ENCODE data around the gene LSM12.

The LSM12 gene

DNA sequence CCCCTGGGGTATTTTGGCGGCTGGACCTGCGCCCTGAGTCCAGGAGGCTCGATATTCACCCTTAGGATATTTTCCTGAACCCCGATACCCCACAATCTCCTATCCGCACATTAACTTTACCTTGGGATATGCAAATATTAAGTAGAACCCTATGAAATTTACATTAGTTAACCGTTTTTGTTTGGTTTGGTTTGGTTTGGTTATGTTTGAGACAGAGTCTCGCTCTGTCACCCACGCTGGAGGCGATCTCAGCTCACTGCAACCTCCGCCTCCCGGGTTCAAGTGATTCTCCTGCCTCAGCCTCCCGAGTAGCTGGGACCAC lies 71.4 kb downstream of the LSM12 start:
- Mint-ChIP-seq H3K4me3 (peak overlapping the region; percentile 23), H3K36me3 (ENCODE audit: low read depth) (no peaks in the 10 kb centered on the region), H3K27me3 (ENCODE audit: low read depth, poor library complexity) (peaks cover 49% of the 10 kb centered on the region), H3K27ac (no peak overlapping the region), H3K9me3 (no peaks in the 10 kb centered on the region), H3K4me1 (no peaks in the 10 kb centered on the region)
- DNase-seq: no peak
- TF ChIP-seq, protein P1, sequence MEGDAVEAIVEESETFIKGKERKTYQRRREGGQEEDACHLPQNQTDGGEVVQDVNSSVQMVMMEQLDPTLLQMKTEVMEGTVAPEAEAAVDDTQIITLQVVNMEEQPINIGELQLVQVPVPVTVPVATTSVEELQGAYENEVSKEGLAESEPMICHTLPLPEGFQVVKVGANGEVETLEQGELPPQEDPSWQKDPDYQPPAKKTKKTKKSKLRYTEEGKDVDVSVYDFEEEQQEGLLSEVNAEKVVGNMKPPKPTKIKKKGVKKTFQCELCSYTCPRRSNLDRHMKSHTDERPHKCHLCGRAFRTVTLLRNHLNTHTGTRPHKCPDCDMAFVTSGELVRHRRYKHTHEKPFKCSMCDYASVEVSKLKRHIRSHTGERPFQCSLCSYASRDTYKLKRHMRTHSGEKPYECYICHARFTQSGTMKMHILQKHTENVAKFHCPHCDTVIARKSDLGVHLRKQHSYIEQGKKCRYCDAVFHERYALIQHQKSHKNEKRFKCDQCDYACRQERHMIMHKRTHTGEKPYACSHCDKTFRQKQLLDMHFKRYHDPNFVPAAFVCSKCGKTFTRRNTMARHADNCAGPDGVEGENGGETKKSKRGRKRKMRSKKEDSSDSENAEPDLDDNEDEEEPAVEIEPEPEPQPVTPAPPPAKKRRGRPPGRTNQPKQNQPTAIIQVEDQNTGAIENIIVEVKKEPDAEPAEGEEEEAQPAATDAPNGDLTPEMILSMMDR (IDR thresholded peaks at IDR 0.05): peak; percentile 5

DNA sequence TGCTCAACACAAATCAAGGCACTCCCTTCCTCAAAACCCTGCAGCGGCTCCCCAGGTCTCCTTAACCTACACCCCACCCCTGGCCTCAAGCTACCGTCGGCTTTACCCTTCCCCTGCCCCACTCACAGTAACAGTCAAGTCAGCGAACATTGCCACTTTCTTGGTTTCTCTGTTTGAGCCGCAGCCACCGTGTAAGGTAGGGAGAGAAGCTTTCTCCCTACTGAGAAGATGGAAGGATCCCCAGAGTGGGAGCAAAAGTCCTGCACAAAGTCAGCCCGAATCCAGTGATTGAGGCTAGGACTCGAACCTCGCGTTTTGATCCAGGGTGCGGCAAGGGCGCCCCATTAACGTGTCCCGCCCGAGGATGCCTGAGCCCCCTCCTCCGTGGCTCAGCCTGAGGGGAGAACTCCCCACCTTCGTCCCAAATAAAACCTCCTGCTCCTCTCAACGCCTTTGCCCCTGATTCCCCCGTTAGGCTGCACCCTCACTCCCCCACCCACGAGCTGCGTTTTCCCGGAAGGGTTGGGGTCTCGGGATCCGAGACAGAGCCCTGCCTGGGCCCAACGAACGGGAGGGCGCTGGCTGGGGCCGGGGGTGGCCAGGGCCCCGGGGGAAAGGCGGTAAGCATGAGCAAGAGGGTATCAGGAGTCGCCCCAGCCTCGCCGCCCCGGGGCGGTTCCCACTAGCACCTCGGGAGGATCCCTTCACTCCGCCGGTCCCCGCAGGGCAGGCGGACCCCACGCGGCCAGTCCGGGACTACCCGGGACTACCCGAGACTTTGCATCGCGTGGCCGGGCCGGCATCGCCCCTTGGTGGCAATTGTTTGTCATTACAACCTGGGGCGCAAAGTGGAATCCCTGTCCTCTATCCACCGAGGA lies 72.0 kb downstream of the LSM12 start:
- TF ChIP-seq, protein P1 (IDR thresholded peaks at IDR 0.05): peak; percentile 93
- no peaks in the 10 kb centered on the region for H3K4me1 Mint-ChIP-seq
- DNase-seq: peak; percentile 84

DNA sequence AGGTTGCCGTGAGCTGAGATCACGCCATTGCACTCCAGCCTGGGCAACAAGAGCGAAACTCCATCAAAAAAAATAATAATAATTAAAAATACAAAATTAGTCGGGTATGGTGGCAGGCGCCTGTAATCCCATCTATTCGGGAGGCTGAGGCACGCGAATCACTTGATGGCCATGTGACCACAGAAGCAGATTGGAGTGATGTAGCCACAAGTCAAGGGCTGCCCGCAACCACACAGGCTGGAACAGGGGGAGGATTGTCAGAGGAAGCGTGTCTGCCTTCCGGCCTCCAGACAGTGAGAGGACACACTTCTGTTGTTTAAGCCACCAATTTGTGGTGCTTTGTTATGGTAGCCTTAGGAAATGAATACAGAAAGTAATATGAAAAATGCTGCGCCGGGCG lies 73.8 kb downstream of the LSM12 start:
- no peak for DNase-seq
- Mint-ChIP-seq H3K27ac (no peak overlapping the region), H3K4me1 (peaks cover 10% of the 10 kb centered on the region), H3K36me3 (ENCODE audit: low read depth) (no peaks in the 10 kb centered on the region), H3K27me3 (ENCODE audit: low read depth, poor library complexity) (peaks cover 41% of the 10 kb centered on the region), H3K4me3 (no peak overlapping the region), H3K9me3 (no peaks in the 10 kb centered on the region)
- TF ChIP-seq, protein P1 (IDR thresholded peaks at IDR 0.05): no peak

More for the DNA sequence above, 72.0 kb downstream of the LSM12 start:
- H3K9me3 Mint-ChIP-seq: no peaks in the 10 kb centered on the region
- H3K36me3 Mint-ChIP-seq (ENCODE audit: low read depth): no peaks in the 10 kb centered on the region
- H3K4me3 Mint-ChIP-seq: peak overlapping the region; percentile 23
- peaks cover 43% of the 10 kb centered on the region for H3K27me3 Mint-ChIP-seq (ENCODE audit: low read depth, poor library complexity)
- H3K27ac Mint-ChIP-seq: no peak overlapping the region

DNA sequence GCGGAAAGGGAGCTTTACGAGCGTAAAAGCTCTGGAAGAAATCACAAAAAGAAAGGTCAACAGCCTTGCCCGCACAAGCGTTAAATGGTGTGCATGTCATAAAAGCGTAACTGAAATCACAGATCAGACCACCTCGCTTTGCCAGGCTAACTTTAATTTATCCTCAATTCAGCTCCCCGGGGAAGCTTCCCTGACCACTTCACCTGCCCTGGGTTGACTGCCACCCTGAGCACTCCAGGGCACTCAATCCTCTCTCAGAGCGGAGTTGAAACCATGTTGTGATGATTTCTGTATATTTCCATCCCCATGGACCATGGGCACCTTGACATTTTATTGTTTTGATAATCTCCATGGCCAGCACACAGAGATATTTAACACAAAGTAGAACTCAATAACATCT lies 78.2 kb downstream of the LSM12 start:
- Mint-ChIP-seq H3K27me3 (ENCODE audit: low read depth, poor library complexity) (peaks cover 47% of the 10 kb centered on the region), H3K27ac (no peak overlapping the region), H3K4me1 (peaks cover 17% of the 10 kb centered on the region), H3K9me3 (no peaks in the 10 kb centered on the region), H3K4me3 (no peak overlapping the region), H3K36me3 (ENCODE audit: low read depth) (no peaks in the 10 kb centered on the region)
- no peak for DNase-seq
- TF ChIP-seq, protein P1 (IDR thresholded peaks at IDR 0.05): no peak

DNA sequence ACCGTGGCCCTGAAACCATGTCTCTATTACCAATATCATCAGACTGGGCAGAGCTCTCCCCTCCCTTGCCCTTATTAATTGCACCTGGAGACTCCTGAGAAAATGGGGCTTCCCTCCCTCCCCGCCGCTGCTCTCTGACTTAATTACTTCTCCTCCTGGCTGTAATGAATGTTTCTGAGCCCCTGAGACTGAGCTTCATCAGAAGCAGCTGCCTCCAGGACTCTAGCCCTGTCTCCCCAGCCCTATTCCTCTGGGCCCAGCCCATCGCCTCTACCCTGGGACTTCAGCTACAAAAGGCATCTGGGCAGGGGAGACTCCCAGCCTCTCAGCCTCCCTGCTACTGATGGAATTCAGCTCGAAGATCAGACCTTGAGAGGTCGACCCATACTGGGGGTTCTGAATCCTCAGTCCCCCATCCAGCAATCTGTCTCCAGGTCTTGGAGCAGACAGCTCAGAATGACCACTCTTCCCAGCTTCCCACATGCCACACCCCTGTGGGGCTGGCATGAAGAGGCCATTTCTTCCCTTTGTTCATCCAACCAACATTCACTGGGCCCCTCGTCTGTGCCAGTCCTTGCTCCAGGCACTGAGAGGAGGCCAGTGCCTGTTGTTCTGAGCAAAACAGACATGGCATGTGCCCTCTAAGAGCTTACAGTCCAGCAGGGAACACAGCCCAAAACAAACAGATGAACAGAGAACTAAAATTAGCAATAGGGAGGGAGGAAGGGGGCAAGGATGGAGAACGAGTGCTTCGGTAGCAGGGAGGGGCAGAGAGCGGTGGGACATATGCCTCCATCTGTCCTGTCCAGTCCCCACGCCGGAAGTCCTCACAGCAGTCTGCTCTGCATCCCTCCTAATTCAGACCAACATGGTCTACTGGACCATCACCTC lies 79.1 kb downstream of the LSM12 start:
- DNase-seq: no peak
- TF ChIP-seq, protein P1 (IDR thresholded peaks at IDR 0.05): no peak
- H3K9me3 Mint-ChIP-seq: no peaks in the 10 kb centered on the region
- no peaks in the 10 kb centered on the region for H3K36me3 Mint-ChIP-seq (ENCODE audit: low read depth)
- H3K27me3 Mint-ChIP-seq (ENCODE audit: low read depth, poor library complexity): peaks cover 56% of the 10 kb centered on the region
- no peak overlapping the region for H3K4me3 Mint-ChIP-seq
- H3K27ac Mint-ChIP-seq: no peak overlapping the region
- peaks cover 17% of the 10 kb centered on the region for H3K4me1 Mint-ChIP-seq
